Medulla oblongata (tissue), 1 donor: ENCODE data around the gene NAT8.
"Not testable (repeated sequence)": the region's sequence is repeated elsewhere in the genome, so short reads cannot be mapped to it uniquely, and the experiment has no call there.

Source experiments
- DNase-seq: peaks from one replicate; pipeline ENCODE4 v3.0.0-alpha.2; 2015; ENCODE audit errors: extremely low spot score

The NAT8 gene

DNA sequence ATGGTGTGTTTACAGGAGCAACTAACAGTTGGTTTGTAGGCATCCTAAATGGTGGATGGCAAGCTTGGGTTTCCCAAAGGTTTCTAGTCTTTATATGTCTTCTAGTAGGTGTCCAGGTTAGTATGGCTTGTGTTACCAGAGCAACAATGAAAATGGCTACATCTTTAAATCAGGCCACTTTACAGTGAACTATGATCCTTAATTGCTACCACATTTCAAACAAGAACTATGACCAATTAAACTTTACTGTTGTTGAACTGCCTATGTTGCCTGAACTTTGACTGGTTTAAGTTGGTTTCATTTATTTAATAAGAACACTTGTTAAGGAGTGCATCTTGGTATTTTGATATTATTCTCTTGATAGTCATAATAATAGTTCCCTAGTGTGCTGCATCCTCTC lies 5.2 kb downstream of the NAT8 start:
- DNase-seq, result not testable (repeated sequence)

DNA sequence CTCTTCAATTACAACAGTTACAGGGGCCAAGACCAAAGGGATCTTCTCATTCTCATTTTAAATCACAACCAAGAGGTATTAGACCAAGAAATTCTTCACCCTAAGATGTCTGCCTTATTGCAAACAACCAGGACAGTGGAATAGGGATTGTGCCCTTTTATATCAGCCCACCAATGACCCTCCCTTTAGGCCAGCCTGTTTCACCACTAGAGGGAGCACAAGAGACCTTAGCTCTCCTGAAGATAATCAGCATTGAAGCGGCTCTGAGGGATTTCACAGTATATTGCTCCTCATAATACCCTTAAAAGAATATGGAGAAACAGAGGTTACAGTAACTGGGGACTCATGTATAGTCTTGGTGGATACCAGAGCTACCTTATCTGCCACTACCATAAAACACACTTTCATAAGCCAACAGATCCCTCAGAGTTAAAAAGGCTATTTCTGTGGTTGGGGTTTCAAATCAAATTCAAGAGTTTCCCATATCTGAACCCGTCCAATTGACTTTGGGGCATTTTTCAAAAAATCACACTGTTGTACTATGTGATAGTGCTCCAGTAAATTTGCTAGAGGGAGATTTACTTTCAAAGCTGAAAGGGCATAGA lies 11.5 kb downstream of the NAT8 start:
- peak; percentile 4 for DNase-seq

DNA sequence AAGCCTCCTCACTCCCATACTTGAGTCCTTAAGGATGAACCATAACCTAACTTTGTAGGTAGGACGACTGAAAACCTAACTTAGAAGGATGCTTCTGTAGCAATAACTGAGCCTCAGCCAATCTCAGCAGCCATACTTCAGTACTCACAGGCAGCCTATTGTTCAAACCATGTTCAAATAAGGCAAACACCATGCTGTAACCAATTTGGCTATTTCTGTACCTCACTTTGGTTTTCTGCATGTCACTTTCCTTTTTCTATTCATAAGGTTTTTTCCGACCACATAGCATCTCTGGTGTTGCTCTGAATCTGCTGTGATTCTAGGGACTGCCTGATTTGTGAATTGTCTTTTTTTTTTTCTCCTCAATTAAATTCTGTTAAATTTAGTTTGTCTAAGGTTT lies 13.7 kb downstream of the NAT8 start:
- DNase-seq, result not testable (repeated sequence)

DNA sequence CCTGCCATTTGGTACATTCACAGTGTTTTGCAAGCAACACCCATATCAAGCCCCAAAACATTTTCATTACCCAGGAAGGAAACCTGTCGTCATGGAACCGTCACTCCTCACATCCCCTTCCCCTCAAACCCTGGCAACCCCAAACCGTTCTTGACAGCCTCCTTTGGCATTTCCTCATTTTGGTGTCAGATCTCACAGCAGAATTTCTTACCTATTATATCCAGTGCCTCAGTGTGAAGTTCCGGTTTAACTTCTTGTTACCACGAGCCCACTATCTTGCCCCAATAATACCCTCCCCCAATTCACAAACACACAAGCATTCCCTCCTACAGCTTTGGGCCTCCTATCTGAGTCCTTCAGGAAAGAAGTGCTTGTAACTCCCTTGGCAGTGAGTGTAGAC lies 16.0 kb downstream of the NAT8 start:
- not testable (repeated sequence) for DNase-seq

DNA sequence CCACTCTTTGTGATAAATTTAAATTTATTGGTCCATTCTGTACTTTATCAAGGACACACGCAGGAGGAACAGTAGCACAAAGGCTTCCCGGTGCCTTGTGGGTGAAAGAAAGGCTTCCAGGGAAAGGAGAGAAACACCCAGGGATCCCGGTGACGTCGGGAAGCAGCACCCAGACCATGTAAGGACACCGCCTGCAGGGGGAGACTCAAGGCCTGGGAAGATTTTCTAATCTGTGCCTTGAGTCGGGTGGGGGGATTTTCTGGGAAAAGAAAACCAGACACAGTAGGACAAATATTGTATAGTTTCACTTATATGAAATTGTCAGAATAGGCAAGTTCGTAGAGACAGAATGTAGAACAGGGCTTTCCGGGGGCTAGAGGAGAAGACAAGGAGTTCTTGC lies 17.6 kb downstream of the NAT8 start:
- not testable (repeated sequence) for DNase-seq

DNA sequence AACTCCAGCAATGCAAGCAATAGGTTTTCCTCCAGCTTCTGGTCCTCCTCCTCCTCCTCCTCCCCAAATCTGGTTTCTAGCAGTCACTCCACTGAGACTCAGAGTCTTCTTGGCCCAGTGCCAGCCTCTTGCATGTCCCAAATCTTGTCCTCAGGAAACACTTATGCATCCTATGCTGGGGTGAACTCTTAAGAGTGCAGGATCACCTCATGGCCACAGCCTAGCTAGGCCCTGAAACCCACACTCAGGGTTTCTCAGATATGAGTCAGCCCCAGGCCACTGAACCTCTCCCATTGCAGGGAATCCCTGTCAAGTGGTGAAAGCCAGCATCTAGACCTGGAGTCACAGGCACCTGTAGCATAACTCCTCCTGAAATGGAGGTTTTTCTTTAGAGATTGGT lies 18.2 kb downstream of the NAT8 start:
- DNase-seq, result not testable (repeated sequence)

DNA sequence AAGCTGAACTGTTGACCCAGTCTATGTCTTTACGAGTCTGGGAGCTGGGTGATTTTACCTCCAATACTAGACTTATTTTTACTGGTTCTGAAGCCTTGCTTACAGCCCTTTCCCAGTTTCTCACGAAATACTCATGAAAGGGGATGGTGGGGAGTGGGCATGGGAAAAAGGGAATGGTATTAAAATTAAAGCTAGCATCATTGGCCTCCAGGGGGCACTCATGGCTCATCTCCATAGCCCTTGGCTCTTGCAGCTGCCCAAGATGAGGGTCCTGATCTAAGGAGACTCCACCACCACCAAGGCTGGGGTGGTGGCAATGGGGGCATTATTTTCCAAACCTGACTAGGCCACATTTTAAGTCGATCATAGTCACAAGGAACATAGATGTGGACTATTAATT lies 22.3 kb downstream of the NAT8 start:
- not testable (repeated sequence) for DNase-seq

DNA sequence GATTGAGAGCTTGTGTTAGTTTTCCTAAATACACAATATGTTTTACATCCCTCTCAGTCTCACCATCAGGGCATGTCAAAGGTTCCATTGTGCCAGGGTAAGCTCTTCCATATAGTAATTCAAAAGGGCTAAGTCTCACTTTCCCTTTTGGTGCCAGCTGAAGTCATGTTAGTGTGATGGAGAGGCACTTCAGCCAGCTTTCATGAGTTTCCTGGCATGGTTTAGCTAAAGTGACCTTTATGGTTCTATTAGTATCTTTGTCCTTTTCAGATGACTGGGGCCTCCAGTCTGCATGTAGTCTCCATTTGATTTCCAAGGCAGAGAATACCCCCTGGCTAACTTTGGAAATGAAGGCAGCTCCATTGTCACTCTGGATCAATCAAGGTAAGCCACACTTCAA lies 27.2 kb downstream of the NAT8 start:
- DNase-seq, result no peak

DNA sequence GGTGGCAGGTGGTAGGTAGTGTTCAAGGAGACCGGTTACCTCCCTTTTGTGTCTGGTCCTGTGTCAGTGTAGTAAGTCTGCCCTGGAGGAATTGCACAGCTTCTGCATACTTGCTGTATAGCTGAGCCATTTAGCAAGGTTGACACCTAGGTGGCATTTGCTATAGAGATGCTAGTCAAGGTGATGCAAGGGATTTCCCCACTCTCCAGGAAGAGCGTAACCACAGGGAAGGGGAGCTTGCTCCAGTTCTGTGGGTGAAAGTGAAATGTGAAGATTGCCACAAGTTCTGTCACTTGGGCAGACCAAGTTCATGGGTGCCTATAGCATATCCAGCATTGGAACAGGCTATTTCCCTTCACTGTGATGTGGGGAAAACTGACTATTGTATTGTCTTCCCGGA lies 28.1 kb downstream of the NAT8 start:
- DNase-seq, result no peak

DNA sequence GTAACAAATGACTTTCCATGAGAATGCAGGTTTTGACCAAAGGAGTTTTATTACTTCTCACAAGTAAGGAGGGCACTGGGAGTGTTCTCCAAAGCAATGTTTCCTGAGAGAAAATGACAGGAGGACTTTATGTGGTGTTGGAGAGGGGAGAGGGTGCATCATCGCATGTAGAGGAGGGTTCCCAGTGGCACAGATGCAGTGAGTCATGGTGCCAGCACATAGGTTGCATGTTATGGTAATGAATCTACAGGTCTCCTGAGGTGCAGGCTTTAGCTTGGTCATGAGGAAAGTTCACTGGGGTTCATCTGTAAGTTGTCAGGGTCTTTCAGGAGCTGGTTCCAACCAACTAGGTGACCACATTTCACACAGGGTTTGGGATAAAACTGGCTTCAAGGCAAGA lies 30.4 kb downstream of the NAT8 start:
- no peak for DNase-seq

DNA sequence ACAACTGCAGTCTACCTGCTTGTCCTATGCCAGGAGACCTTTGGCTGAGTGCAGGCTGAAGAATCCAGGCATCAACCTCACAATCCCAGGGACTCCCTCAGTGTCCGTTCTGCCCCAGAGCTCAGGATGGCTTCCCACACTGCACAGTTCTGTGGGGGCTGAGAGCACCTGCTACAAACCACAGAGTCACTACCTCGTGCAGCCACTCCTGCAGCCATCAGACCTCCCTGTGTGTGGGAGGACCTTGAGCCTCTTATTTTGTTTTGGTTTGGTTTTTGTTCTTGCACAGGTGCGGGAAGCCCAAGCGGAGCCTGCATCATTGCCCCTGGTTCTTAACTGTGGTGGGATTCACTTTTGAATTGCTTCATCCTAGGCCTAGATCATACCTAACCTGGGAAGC lies 31.0 kb downstream of the NAT8 start:
- no peak for DNase-seq

DNA sequence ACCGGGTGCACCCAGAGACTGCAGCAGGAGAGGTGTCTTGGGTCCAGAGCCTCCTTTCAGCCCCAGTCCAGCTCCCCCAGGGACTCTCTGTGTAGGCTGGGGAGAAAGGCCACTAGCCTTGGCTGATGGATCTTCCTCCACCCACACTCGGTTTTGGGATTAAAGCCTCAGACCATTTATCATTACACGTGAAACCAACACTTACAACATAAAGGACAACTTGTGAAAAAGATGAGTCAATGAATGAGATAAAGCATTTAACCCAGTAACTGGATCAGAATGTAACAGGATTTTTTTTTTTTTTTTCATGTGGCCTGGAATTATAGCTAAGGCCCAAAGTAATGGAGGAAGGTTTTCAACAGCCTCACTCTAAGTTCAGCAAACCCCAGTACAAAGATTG lies 32.1 kb downstream of the NAT8 start:
- DNase-seq, result no peak

DNA sequence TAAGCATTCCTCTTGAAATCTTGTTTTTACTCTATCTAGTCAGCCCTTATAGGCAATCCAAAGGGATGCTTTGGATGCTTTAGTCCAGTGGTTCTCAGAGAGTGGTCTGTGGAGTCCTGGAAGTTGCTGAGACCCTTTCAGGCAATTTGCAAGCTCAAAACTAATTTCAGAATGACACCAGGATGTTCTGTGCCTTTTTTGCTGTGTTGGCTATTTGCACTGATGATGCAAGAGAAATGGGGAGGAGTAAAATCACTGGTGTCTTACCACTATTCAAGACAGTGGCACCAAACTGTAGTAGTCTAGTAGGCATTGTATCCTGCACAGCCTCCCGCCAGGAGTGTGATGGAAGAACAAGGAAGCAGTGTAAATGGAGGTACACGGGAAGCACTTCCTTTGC lies 37.6 kb downstream of the NAT8 start:
- DNase-seq, result not testable (repeated sequence)

DNA sequence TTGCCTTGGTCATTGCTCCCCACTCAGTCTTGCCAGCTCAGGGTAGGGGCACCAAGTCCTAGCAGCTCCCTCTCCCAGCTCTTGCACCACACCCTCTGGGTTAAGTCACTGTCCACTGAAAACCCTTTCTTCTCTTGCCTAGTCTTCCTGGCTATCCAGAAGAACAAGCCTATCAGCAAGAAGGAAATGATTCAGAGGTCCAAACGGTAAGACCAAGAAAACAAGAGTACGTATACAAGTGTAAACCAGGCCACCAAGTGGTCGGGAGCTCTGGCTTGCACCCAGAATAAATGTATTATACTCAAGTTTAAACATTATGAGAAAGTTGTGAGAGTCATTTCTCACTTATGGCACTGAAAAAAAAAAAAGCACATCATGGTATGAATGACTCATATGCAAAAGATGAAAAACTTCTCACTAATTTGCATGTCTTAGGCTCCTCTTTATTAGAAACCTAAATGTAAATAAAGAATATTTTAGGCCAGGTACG lies 39.1 kb downstream of the NAT8 start:
- DNase-seq, result not testable (repeated sequence)

DNA sequence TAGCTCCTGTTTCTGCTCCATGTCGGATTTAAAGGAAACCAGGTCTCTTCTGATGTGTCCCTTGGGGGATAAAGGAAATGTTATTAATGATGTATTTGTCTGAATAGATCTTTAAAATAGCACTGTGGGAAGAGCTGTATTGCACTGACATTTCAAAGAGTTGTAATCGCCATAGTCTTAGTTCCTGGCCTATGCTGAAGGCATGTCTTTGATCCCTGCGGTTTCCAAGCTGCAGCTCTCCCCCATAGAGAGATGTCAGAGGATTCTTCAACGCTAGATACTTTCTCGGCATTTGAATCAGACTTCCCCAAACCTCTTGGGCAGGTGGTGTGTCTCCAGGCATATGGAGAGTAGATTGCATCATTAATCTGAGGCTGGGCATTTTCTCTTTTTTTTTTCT lies 40.4 kb downstream of the NAT8 start:
- no peak for DNase-seq

DNA sequence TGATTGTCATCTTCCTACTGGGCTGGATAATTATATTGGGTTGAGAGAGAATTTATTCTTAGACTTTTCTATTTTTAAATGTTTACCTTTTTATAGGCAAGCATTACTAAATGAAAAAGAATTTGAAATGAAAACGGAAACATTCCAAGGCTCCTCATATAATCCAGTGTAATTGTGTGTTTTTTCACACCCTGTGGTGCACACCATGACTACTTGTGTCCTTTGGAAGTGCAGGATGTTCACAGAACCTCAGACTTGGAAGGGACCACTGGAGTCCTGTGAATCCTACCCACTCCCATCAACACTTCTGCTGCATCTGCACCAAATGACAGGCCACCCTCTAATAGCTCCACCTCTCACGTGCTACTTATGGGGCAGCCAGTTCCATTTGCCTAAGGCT lies 48.0 kb downstream of the NAT8 start:
- DNase-seq, result no peak

DNA sequence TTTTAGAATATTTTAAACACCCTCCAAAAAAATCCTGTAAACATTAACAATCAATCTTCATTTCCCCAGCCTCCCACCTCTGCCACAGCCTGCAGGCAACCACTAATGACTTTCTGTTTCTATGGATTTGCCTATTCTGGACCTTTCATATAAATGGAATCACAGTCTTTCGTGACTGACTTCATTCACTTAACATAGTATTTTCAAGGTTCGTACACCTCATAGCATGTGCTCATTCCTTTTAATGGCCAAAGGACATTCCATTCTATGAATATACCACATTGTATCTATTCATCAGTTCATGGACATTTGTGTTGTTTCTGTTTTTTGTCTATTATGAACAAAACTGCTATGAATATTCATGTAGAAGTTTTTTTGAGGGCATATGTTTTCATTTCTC lies 48.5 kb downstream of the NAT8 start:
- no peak for DNase-seq
